ENCODE measurements around the gene AIM2. TPM values are rescaled to one million over a fixed set of nuclear protein-coding genes. Genes with fewer than 3 reads are reported as not detected.

AIM2 gene
- total RNA-seq, 1 experiment from 2014 or later = 1.1 TPM

DNA sequence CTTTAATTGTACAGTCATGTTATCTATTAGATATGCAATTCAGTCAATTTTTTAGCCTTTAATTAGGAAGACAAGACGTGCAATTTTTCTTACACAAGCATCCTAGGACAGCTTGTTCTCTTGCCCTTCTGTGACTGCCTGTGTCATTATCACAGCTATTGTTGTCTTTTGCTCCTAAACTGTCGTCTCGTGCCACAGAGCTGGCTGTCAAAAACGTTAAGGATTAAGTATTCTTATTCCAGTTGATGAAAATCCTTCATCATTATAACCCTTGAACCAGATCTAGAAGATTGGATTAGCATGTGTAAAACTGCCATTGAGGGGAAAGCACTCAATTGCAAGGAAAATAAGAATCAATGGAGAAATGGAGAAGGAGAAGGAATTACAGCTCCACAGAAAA is 43.8 kb upstream of the AIM2 start:
- Histone ChIP-seq H2AFZ (ENCODE audit: low read length) (no peak overlapping the region), H3K79me1 (ENCODE audit: insufficient read depth, low read depth, low read length, poor library complexity, severe bottlenecking) (no peaks in the 10 kb centered on the region), H4K91ac (ENCODE audit: insufficient read length, low read depth, low read length) (no peak overlapping the region), H3K9ac (ENCODE audit: extremely low read depth, insufficient read length, low read length) (no peak overlapping the region), H3K18ac (ENCODE audit: insufficient read length, low read depth, low read length) (no peak overlapping the region), H2BK20ac (ENCODE audit: low read depth, low read length, poor library complexity, severe bottlenecking) (no peak overlapping the region), H3T11ph (ENCODE audit: low read length) (no peak overlapping the region), H4K5ac (ENCODE audit: insufficient read length, low read depth, low read length) (no peak overlapping the region), H4K8ac (replicated peaks; ENCODE audit: insufficient read length, low read depth, low read length) (no peak overlapping the region), H3K27ac (ENCODE audit: insufficient read length, low read depth, low read length) (no peak overlapping the region), H3K4me2 (ENCODE audit: insufficient read depth, insufficient read length, low read length) (no peak overlapping the region), H4K20me1 (ENCODE audit: control insufficient read depth, insufficient read depth, insufficient read length) (no peaks in the 10 kb centered on the region), H3K23ac (ENCODE audit: insufficient read length, low read depth, low read length) (no peak overlapping the region), H3K27me3 (ENCODE audit: insufficient read depth, low read length) (no peaks in the 10 kb centered on the region), H3K4me1 (ENCODE audit: insufficient read depth, low read length) (no peaks in the 10 kb centered on the region), H3K56ac (ENCODE audit: insufficient read length, low read depth, low read length) (no peak overlapping the region), H2BK12ac (ENCODE audit: insufficient read length, low read depth, low read length) (no peak overlapping the region), H2BK15ac (ENCODE audit: low read depth, low read length) (no peak overlapping the region), H2BK5ac (ENCODE audit: insufficient read length, low read length) (no peak overlapping the region), H3K23me2 (ENCODE audit: insufficient read length, low read depth, low read length, poor library complexity, severe bottlenecking) (no peaks in the 10 kb centered on the region), H3K14ac (ENCODE audit: insufficient read depth, low read length) (no peak overlapping the region), H2AK5ac (ENCODE audit: insufficient read length, low read length) (no peak overlapping the region), H3K79me2 (ENCODE audit: insufficient read depth, low read length) (no peaks in the 10 kb centered on the region), H3K4ac (ENCODE audit: low read depth, low read length) (no peak overlapping the region), H2BK120ac (ENCODE audit: low read depth, low read length, poor library complexity, severe bottlenecking) (no peak overlapping the region), H3K9me3 (ENCODE audit: control insufficient read depth, low read depth, low read length) (no peaks in the 10 kb centered on the region)
- TF ChIP-seq, protein P1, sequence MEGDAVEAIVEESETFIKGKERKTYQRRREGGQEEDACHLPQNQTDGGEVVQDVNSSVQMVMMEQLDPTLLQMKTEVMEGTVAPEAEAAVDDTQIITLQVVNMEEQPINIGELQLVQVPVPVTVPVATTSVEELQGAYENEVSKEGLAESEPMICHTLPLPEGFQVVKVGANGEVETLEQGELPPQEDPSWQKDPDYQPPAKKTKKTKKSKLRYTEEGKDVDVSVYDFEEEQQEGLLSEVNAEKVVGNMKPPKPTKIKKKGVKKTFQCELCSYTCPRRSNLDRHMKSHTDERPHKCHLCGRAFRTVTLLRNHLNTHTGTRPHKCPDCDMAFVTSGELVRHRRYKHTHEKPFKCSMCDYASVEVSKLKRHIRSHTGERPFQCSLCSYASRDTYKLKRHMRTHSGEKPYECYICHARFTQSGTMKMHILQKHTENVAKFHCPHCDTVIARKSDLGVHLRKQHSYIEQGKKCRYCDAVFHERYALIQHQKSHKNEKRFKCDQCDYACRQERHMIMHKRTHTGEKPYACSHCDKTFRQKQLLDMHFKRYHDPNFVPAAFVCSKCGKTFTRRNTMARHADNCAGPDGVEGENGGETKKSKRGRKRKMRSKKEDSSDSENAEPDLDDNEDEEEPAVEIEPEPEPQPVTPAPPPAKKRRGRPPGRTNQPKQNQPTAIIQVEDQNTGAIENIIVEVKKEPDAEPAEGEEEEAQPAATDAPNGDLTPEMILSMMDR (conservative IDR thresholded peaks at IDR 0.05) = no peak
- Mint-ChIP-seq H3K36me3 (ENCODE audit: insufficient read depth in 1 of 3, low read depth in 3 of 3) (no peaks in the 10 kb centered on the region), H3K27ac (no peak overlapping the region), H3K27me3 (ENCODE audit: low read depth) (no peaks in the 10 kb centered on the region), H3K9me3 (no peaks in the 10 kb centered on the region; a peak in 1 of 5 replicates), H3K4me1 (peaks cover 9 to 10% of the 10 kb centered on the region in 2 experiments), H3K4me3 (no peak overlapping the region)
- no peak for DNase-seq
- no CpG with 5 or more reads among the region's 4 CpGs for WGBS (ENCODE audit: extremely low coverage, insufficient read length, low lambda C conversion rate)

Data from H9 (cell line).